ENCODE data around the gene AKT3. TPM values are rescaled to one million over a fixed set of nuclear protein-coding genes. Genes with fewer than 3 reads are reported as not detected.

AKT3 gene
- total and polyA plus RNA-seq, 2 donors (not counting 1 experiment from before 2014, with no cell fraction given) = 37.8 to 42.0 TPM

GRCh38 chr1:243526180-243526579 is 323.9 kb downstream of the AKT3 start:
- no peaks in the 10 kb centered on the region for H3K27me3 ChIP-seq (ENCODE audit: control insufficient read depth, insufficient read depth, low read length)
- H3K4me3 ChIP-seq (replicated peaks in 1 of 4; ENCODE audit: control extremely low read depth in 1 of 4, insufficient read depth in 1 of 4, low read depth in 3 of 4, low read length in 4 of 4) = no peak overlapping the region
- H3K36me3 ChIP-seq (ENCODE audit: control insufficient read depth, insufficient read depth, low read length) = no peaks in the 10 kb centered on the region
- H3K9me3 ChIP-seq (ENCODE audit: control insufficient read depth, insufficient read depth, low read depth, low read length) = no peaks in the 10 kb centered on the region
- no peaks in the 10 kb centered on the region for H3K4me1 ChIP-seq (ENCODE audit: control insufficient read depth, extremely low read depth, insufficient read depth, low read length)
- H2AFZ ChIP-seq (ENCODE audit: low read length) = no peak overlapping the region
- no peaks in the 10 kb centered on the region for H3K79me2 ChIP-seq (ENCODE audit: control insufficient read depth, insufficient read depth, low read length)
- TF ChIP-seq EZH2 (IDR thresholded peaks at IDR 0.05; ENCODE audit: low read length, missing control alignments) = no peak
- TF ChIP-seq CTCF (conservative IDR thresholded peaks at IDR 0.05 in 1 of 2, IDR thresholded peaks at IDR 0.05 in 1 of 2; ENCODE audit: low read depth in 1 of 2, low read length in 2 of 2) = no peak
- DNase-seq (ENCODE audit: low read depth in 2 of 2) = no peak
- H3K4me2 ChIP-seq (ENCODE audit: extremely low read depth, insufficient read depth, low read length) = no peak overlapping the region
- H3K27ac ChIP-seq (ENCODE audit: insufficient read depth, low read length) = no peak overlapping the region
- H4K20me1 ChIP-seq (ENCODE audit: control insufficient read depth, extremely low read depth, insufficient read depth, low read length) = no peaks in the 10 kb centered on the region
- H3K9ac ChIP-seq (ENCODE audit: insufficient read depth, low read length) = no peak overlapping the region

- Histone ChIP-seq H3K27me3 (ENCODE audit: control insufficient read depth, insufficient read depth, low read length) (no peaks in the 10 kb centered on the region), H3K36me3 (ENCODE audit: control insufficient read depth, insufficient read depth, low read length) (no peaks in the 10 kb centered on the region), H3K9ac (ENCODE audit: insufficient read depth, low read length) (no peak overlapping the region), H3K4me1 (ENCODE audit: control insufficient read depth, extremely low read depth, insufficient read depth, low read length) (no peaks in the 10 kb centered on the region), H3K4me3 (replicated peaks in 1 of 4; ENCODE audit: control extremely low read depth in 1 of 4, insufficient read depth in 1 of 4, low read depth in 3 of 4, low read length in 4 of 4) (no peak overlapping the region), H3K4me2 (ENCODE audit: extremely low read depth, insufficient read depth, low read length) (no peak overlapping the region), H4K20me1 (ENCODE audit: control insufficient read depth, extremely low read depth, insufficient read depth, low read length) (no peaks in the 10 kb centered on the region), H3K79me2 (ENCODE audit: control insufficient read depth, insufficient read depth, low read length) (no peaks in the 10 kb centered on the region), H2AFZ (ENCODE audit: low read length) (no peak overlapping the region), H3K27ac (ENCODE audit: insufficient read depth, low read length) (no peak overlapping the region), H3K9me3 (ENCODE audit: control insufficient read depth, insufficient read depth, low read depth, low read length) (no peaks in the 10 kb centered on the region)
- TF ChIP-seq EZH2 (IDR thresholded peaks at IDR 0.05; ENCODE audit: low read length, missing control alignments) (no peak), CTCF (conservative IDR thresholded peaks at IDR 0.05 in 1 of 2, IDR thresholded peaks at IDR 0.05 in 1 of 2; ENCODE audit: low read depth in 1 of 2, low read length in 2 of 2) (no peak)
- peak; percentile 63 to 91 for DNase-seq (ENCODE audit: low read depth in 2 of 2)
Observed at GRCh38 chr1:243525085-243525487, 325.0 kb downstream of the AKT3 start.

GRCh38 chr1:243523766-243524165 is 326.3 kb downstream of the AKT3 start:
- H3K27me3 ChIP-seq (ENCODE audit: control insufficient read depth, insufficient read depth, low read length) = no peaks in the 10 kb centered on the region
- H2AFZ ChIP-seq (ENCODE audit: low read length) = no peak overlapping the region
- no peak overlapping the region for H3K4me3 ChIP-seq (replicated peaks in 1 of 4; ENCODE audit: control extremely low read depth in 1 of 4, insufficient read depth in 1 of 4, low read depth in 3 of 4, low read length in 4 of 4)
- H3K27ac ChIP-seq (ENCODE audit: insufficient read depth, low read length) = no peak overlapping the region
- TF ChIP-seq CTCF (conservative IDR thresholded peaks at IDR 0.05 in 1 of 2, IDR thresholded peaks at IDR 0.05 in 1 of 2; ENCODE audit: low read depth in 1 of 2, low read length in 2 of 2) = no peak
- no peak for TF ChIP-seq EZH2 (IDR thresholded peaks at IDR 0.05; ENCODE audit: low read length, missing control alignments)
- DNase-seq (ENCODE audit: low read depth in 2 of 2) = no peak
- no peaks in the 10 kb centered on the region for H3K79me2 ChIP-seq (ENCODE audit: control insufficient read depth, insufficient read depth, low read length)
- H3K4me1 ChIP-seq (ENCODE audit: control insufficient read depth, extremely low read depth, insufficient read depth, low read length) = no peaks in the 10 kb centered on the region
- H3K4me2 ChIP-seq (ENCODE audit: extremely low read depth, insufficient read depth, low read length) = no peak overlapping the region
- H4K20me1 ChIP-seq (ENCODE audit: control insufficient read depth, extremely low read depth, insufficient read depth, low read length) = no peaks in the 10 kb centered on the region
- H3K36me3 ChIP-seq (ENCODE audit: control insufficient read depth, insufficient read depth, low read length) = no peaks in the 10 kb centered on the region
- no peaks in the 10 kb centered on the region for H3K9me3 ChIP-seq (ENCODE audit: control insufficient read depth, insufficient read depth, low read depth, low read length)
- no peak overlapping the region for H3K9ac ChIP-seq (ENCODE audit: insufficient read depth, low read length)

Measured in fibroblast of lung (primary cell).